Measurements from ENCODE around the gene TAGLN2. TPM values are rescaled to one million over a fixed set of nuclear protein-coding genes. Genes with fewer than 3 reads are reported as not detected.

The TAGLN2 gene
- polyA plus RNA-seq, 3 donors = 658 to 1,259 (median 918) TPM

DNA sequence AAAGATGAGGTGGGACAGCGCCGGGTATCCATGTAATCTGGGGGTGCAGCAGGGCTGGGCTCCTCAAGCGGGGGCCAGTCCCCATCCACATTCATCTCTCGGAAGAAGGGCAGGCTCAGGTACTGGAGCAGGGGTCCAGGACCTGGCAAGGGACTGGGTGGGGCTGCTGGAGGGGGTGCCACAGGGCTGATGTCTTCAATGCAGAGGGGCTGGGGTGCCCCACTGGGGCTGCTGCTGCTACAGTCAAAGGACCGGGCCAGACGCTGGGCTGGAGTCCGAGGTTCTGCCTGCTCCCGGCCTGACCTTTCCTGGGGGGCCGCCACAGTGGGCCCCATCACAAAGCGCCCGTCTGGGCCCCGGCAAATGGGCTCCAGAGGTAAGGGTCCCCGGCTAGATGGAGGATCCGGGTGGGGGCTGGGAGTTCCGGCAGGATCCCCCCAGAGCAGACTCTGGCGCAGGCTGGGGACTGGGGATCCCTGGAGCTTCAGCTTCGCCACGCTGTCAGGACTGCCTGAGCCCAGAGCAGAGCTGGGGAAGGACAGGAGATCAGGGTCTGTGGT lies 3.3 kb upstream of the TAGLN2 start:
- 96% methylated on average over 16 of the region's 18 CpGs for WGBS (ENCODE audit: insufficient coverage)
- Histone ChIP-seq H3K4me1 (ENCODE audit: control insufficient read depth in 1 of 2, insufficient read depth in 2 of 2, low read length in 2 of 2) (peaks cover 9 to 17% of the 10 kb centered on the region in 2 donors), H3K36me3 (replicated peaks in 1 of 2; ENCODE audit: control insufficient read depth in 1 of 2, insufficient read depth in 2 of 2, low read length in 2 of 2) (no peaks in the 10 kb centered on the region), H3K9me3 (replicated peaks in 1 of 2; ENCODE audit: control insufficient read depth in 1 of 2, insufficient read depth in 1 of 2, low read length in 2 of 2) (no peaks in the 10 kb centered on the region), H3K4me3 (replicated peaks in 1 of 3; ENCODE audit: low read depth in 2 of 3, low read length in 3 of 3) (no peak overlapping the region), H3K79me2 (ENCODE audit: insufficient read depth, low read length) (peaks cover 25% of the 10 kb centered on the region), H2AFZ (ENCODE audit: insufficient read depth, low read depth, low read length, poor library complexity, severe bottlenecking) (no peak overlapping the region), H3K27ac (ENCODE audit: low read depth in 1 of 2, low read length in 2 of 2) (no peak overlapping the region), H4K20me1 (ENCODE audit: insufficient read depth, low read length) (peaks cover 3% of the 10 kb centered on the region), H3K27me3 (ENCODE audit: control insufficient read depth in 2 of 2, insufficient read depth in 2 of 2, low read length in 2 of 2) (no peaks in the 10 kb centered on the region), H3K9ac (ENCODE audit: insufficient read depth, low read length, poor library complexity, severe bottlenecking) (no peak overlapping the region), H3K4me2 (replicated peaks; ENCODE audit: extremely low read depth, low read length, poor library complexity, severe bottlenecking) (no peak overlapping the region)
- H3K27me3 Mint-ChIP-seq (ENCODE audit: low read depth in 3 of 3) = peaks cover 9 to 15% (median 11%) of the 10 kb centered on the region in 3 donors
- peaks cover 13% of the 10 kb centered on the region for H3K4me1 Mint-ChIP-seq
- TF ChIP-seq, protein P1, sequence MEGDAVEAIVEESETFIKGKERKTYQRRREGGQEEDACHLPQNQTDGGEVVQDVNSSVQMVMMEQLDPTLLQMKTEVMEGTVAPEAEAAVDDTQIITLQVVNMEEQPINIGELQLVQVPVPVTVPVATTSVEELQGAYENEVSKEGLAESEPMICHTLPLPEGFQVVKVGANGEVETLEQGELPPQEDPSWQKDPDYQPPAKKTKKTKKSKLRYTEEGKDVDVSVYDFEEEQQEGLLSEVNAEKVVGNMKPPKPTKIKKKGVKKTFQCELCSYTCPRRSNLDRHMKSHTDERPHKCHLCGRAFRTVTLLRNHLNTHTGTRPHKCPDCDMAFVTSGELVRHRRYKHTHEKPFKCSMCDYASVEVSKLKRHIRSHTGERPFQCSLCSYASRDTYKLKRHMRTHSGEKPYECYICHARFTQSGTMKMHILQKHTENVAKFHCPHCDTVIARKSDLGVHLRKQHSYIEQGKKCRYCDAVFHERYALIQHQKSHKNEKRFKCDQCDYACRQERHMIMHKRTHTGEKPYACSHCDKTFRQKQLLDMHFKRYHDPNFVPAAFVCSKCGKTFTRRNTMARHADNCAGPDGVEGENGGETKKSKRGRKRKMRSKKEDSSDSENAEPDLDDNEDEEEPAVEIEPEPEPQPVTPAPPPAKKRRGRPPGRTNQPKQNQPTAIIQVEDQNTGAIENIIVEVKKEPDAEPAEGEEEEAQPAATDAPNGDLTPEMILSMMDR (IDR thresholded peaks at IDR 0.05) = no peak
- H3K9me3 Mint-ChIP-seq = peaks cover 0 to 3% (median 0%) of the 10 kb centered on the region in 7 donors
- intact Hi-C loops (cut with micrococcal nuclease) = loop anchor here in 1 of 2 donors (5.0 to 10.0 kb wide), 2 partner anchors 36 to 416 kb away; partner anchors contain the start of genes COPA and NCSTN
- peak overlapping the region in 1 of 7 donors; percentile 65 for H3K27ac Mint-ChIP-seq
- no peak overlapping the region for H3K4me3 Mint-ChIP-seq
- H3K36me3 Mint-ChIP-seq = peaks cover 2 to 3% of the 10 kb centered on the region in 2 donors
- DNase-seq = no peak

DNA sequence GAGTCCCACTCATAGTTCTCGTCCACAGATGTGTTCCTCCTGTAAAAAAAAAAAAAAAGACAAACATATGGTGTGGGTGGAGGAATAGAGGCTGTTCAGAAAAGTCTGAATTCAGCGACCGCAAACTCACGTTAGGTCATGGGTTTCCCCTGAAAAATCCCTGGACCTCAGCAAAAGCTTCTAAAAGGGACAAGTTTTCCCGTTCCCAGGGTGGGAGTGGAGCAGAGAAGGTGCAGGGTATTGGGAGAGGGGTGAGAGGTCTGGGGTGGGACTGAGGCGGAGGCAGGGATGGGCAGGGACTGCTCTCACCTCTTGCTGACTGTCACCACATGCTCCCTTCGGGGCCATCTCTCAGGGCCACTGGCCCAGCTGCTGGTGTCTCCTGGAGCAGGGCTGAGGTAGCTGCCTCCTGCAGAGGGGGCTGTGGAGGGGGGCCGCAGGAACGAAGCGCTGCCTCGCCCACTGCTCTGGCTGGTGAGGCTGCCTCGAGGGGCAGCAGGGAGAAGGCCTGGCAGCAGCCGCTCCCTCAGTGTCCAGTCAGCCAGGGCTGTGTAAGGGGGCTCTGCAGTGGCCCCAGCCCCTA lies 2.6 kb upstream of the TAGLN2 start:
- 78% methylated on average over 11 of the region's 13 CpGs for WGBS (ENCODE audit: insufficient coverage)
- Histone ChIP-seq H3K27ac (ENCODE audit: low read depth in 1 of 2, low read length in 2 of 2) (no peak overlapping the region), H3K9me3 (replicated peaks in 1 of 2; ENCODE audit: control insufficient read depth in 1 of 2, insufficient read depth in 1 of 2, low read length in 2 of 2) (no peaks in the 10 kb centered on the region), H3K27me3 (ENCODE audit: control insufficient read depth in 2 of 2, insufficient read depth in 2 of 2, low read length in 2 of 2) (no peaks in the 10 kb centered on the region), H3K9ac (ENCODE audit: insufficient read depth, low read length, poor library complexity, severe bottlenecking) (no peak overlapping the region), H3K4me2 (replicated peaks; ENCODE audit: extremely low read depth, low read length, poor library complexity, severe bottlenecking) (no peak overlapping the region), H3K4me1 (ENCODE audit: control insufficient read depth in 1 of 2, insufficient read depth in 2 of 2, low read length in 2 of 2) (peaks cover 14 to 22% of the 10 kb centered on the region in 2 donors), H3K4me3 (replicated peaks in 1 of 3; ENCODE audit: low read depth in 2 of 3, low read length in 3 of 3) (no peak overlapping the region), H3K36me3 (replicated peaks in 1 of 2; ENCODE audit: control insufficient read depth in 1 of 2, insufficient read depth in 2 of 2, low read length in 2 of 2) (no peaks in the 10 kb centered on the region), H3K79me2 (ENCODE audit: insufficient read depth, low read length) (peaks cover 31% of the 10 kb centered on the region), H2AFZ (ENCODE audit: insufficient read depth, low read depth, low read length, poor library complexity, severe bottlenecking) (no peak overlapping the region), H4K20me1 (ENCODE audit: insufficient read depth, low read length) (peaks cover 4% of the 10 kb centered on the region)
- no peak overlapping the region for H3K27ac Mint-ChIP-seq
- H3K4me1 Mint-ChIP-seq = peaks cover 18% of the 10 kb centered on the region
- no peak overlapping the region for H3K4me3 Mint-ChIP-seq
- H3K36me3 Mint-ChIP-seq = peaks cover 2 to 3% of the 10 kb centered on the region in 2 donors
- peaks cover 9 to 16% (median 11%) of the 10 kb centered on the region in 3 donors for H3K27me3 Mint-ChIP-seq (ENCODE audit: low read depth in 3 of 3)
- intact Hi-C loops (cut with micrococcal nuclease) = loop anchor here in 1 of 2 donors (5.0 to 10.0 kb wide), 2 partner anchors 36 to 417 kb away; partner anchors contain the start of genes COPA and NCSTN
- H3K9me3 Mint-ChIP-seq = peaks cover 0 to 3% (median 0%) of the 10 kb centered on the region in 7 donors
- DNase-seq = no peak
- TF ChIP-seq, protein P1 (IDR thresholded peaks at IDR 0.05) = no peak

All from CD14-positive monocyte (primary cell).